ENCODE results near the gene ATP2C2.

- TF ChIP-seq, protein P1, sequence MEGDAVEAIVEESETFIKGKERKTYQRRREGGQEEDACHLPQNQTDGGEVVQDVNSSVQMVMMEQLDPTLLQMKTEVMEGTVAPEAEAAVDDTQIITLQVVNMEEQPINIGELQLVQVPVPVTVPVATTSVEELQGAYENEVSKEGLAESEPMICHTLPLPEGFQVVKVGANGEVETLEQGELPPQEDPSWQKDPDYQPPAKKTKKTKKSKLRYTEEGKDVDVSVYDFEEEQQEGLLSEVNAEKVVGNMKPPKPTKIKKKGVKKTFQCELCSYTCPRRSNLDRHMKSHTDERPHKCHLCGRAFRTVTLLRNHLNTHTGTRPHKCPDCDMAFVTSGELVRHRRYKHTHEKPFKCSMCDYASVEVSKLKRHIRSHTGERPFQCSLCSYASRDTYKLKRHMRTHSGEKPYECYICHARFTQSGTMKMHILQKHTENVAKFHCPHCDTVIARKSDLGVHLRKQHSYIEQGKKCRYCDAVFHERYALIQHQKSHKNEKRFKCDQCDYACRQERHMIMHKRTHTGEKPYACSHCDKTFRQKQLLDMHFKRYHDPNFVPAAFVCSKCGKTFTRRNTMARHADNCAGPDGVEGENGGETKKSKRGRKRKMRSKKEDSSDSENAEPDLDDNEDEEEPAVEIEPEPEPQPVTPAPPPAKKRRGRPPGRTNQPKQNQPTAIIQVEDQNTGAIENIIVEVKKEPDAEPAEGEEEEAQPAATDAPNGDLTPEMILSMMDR (IDR thresholded peaks at IDR 0.05 in 2 of 3, conservative IDR thresholded peaks at IDR 0.05 in 1 of 3; ENCODE audit: borderline replicate concordance in 1 of 3, insufficient read depth in 1 of 3, low read depth in 2 of 3, low read length in 2 of 3): 0 out of 6 replicates have a peak, but pooled peaks of 1 of the 3 experiments have one; percentile 10
- no peak for TF ChIP-seq EZH2 (IDR thresholded peaks at IDR 0.05)
Measured at GRCh38 chr16:84340325-84341040, 27.9 kb upstream of the ATP2C2 start.

All from HCT116 (cell line).